K562 (cell line): ENCODE data around the gene AQR. TPM values are rescaled to one million over a fixed set of nuclear protein-coding genes. Genes with fewer than 3 reads are reported as not detected.
A peak's percentile ranks its signal among the peaks of the same experiment; 100 is the strongest.

Source experiments
- CEBPB ChIP-seq: fragments of 450-650 bp; IDR thresholded peaks from 2 replicates; pipeline ENCODE4 v1.6.1; 2016; ENCODE audit warnings: missing genetic modification characterization, missing compliant biosample characterization
- FIP1L1 ChIP-seq: fragments of 200-400 bp; formaldehyde crosslinking; IDR thresholded peaks from 2 replicates; pipeline ENCODE4 v1.6.1; 2018; ENCODE audit warnings: mild to moderate bottlenecking, low read depth, low read length; ENCODE audit not compliant: poor library complexity, severe bottlenecking
- FOXK1 ChIP-seq: sonication (generic); formaldehyde crosslinking; IDR thresholded peaks from 2 replicates; pipeline ENCODE4 v1.8.0; 2022; ENCODE audit warnings: missing genetic modification reagents, mild to moderate bottlenecking, borderline replicate concordance
- LARP7 ChIP-seq: fragments of 450-650 bp; IDR thresholded peaks from 2 replicates; pipeline ENCODE4 v1.6.1; 2016
- NEUROD1 ChIP-seq: fragments of 150-350 bp; IDR thresholded peaks from 2 replicates; pipeline ENCODE4 v1.6.1; 2014; ENCODE audit warnings: borderline replicate concordance, low read length, low read depth; ENCODE audit not compliant: partially characterized antibody
- TBP ChIP-seq: optimal IDR thresholded peaks from 2 replicates; pipeline ENCODE3; 2011; ENCODE audit warnings: low read depth, low read length, improper control_type of control experiment
- TEAD2 ChIP-seq: fragments of 450-650 bp; IDR thresholded peaks from 2 replicates; pipeline ENCODE4 v1.6.1; 2016; ENCODE audit warnings: missing genetic modification characterization, control low read depth, missing compliant biosample characterization
- THRAP3 ChIP-seq: fragments of 450-650 bp; IDR thresholded peaks from 2 replicates; pipeline ENCODE4 v1.6.1; 2016; ENCODE audit warnings: mild to moderate bottlenecking, inconsistent platforms, borderline replicate concordance
- ZNF23 ChIP-seq: fragments of 250-450 bp; sonication (Bioruptor Pico); IDR thresholded peaks from 2 replicates; pipeline ENCODE4 v1.4.0; 2020; ENCODE audit warnings: mild to moderate bottlenecking
- ZNF696 ChIP-seq: fragments of 250-450 bp; sonication (Bioruptor Pico); conservative IDR thresholded peaks from 2 replicates; pipeline ENCODE4 v1.4.0; 2020; ENCODE audit warnings: mild to moderate bottlenecking, moderate library complexity
- polyA plus RNA-seq, 8 experiments: library from polyadenylated mRNA; depleted of rRNA in 4 of 8; stranded (reverse) in 5 of 8; unstranded in 3 of 8; fragments of >200 nt; fragmentation: Nextera tagmentation in 2 of 8; fragmentation: Illumina TruSeq in 1 of 8; extraction: Ambion mirVana in 2 of 8; extraction: Trizol in 1 of 8; gene quantifications; 2 replicates each; pipeline versions ENCODE4 v1.2.1 to v1.2.3, GENCODE V29; 2011 to 2014; ENCODE audit warnings: inconsistent platforms in 1 of 8, missing spikeins in 1 of 8
- total RNA-seq, 7 experiments: library from RNA; depleted of rRNA in 6 of 7; stranded (reverse); fragments of >200 nt in 6 of 7; fragmentation: Illumina TruSeq in 2 of 7; extraction: Trizol in 2 of 7; gene quantifications; 2 replicates each; pipeline versions ENCODE4 v1.2.1 to v1.2.3, GENCODE V29; 2011 to 2021; ENCODE audit warnings: low replicate concordance in 1 of 7
- TF ChIP-seq, protein P1 (sequence below), 2 experiments: fragments of 450-650 bp; formaldehyde crosslinking in 1 of 2; IDR thresholded peaks; 2 replicates each; pipeline versions ENCODE4 v1.4.0 to v1.6.1; 2014 to 2020; ENCODE audit warnings: mild to moderate bottlenecking in 2 of 2, borderline replicate concordance in 1 of 2, low read depth in 1 of 2
- TF ChIP-seq, protein P2 (sequence below): sonication (generic); formaldehyde crosslinking; IDR thresholded peaks from 2 replicates; pipeline ENCODE4 v1.8.0; 2022; ENCODE audit warnings: missing genetic modification reagents, mild to moderate bottlenecking, borderline replicate concordance

Gene AQR
- total and polyA plus RNA-seq, 9 of the 15 experiments (the other 6 are each of a cell fraction or from before 2014, with no cell fraction given): 22.0 to 62.9 (median 39.3) TPM

DNA sequence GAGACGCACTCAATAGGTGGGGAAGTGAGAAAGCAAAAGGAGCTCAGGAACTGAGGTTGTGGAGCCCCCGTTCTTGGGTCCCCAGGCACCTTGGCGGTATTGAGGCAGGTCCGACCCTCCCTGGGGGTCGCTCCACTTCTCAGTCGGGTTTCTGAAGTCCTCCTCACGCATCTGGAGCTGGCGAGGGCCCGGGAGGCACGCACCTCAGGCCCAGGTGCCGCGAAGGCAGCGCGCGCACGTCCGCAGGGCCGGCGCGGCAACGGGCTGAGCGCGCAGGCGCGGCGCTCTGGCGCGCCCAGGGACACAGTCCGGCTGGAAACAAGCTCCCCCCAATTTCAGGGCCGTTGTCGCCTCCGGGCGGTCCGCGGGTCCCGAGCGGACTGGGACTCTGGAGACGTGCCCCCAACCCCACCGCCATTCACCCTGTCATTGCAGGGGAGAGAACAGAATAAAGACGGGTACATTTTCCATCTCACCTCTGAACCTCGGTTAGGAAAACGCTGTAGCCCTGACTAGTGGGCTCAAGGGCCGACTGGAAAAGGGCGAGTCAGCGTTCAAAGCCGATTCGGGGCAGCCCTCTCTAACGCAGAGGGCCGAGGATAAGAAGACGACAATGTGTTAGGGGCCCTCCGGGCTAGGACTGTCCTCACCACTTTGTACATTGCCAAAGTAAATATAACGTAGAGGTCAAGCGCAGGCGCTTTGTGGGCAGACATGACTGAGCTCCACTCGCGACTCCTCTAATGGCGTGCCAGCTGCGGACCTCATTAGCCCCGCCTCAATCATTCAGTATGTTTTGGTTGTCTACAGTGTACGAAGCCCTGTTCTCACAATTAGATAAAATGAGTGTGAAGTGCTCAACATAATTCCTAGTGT is 18.7 kb upstream of the AQR start, which contains the start of gene ZNF770 (continued):
- TF ChIP-seq, protein P1, sequence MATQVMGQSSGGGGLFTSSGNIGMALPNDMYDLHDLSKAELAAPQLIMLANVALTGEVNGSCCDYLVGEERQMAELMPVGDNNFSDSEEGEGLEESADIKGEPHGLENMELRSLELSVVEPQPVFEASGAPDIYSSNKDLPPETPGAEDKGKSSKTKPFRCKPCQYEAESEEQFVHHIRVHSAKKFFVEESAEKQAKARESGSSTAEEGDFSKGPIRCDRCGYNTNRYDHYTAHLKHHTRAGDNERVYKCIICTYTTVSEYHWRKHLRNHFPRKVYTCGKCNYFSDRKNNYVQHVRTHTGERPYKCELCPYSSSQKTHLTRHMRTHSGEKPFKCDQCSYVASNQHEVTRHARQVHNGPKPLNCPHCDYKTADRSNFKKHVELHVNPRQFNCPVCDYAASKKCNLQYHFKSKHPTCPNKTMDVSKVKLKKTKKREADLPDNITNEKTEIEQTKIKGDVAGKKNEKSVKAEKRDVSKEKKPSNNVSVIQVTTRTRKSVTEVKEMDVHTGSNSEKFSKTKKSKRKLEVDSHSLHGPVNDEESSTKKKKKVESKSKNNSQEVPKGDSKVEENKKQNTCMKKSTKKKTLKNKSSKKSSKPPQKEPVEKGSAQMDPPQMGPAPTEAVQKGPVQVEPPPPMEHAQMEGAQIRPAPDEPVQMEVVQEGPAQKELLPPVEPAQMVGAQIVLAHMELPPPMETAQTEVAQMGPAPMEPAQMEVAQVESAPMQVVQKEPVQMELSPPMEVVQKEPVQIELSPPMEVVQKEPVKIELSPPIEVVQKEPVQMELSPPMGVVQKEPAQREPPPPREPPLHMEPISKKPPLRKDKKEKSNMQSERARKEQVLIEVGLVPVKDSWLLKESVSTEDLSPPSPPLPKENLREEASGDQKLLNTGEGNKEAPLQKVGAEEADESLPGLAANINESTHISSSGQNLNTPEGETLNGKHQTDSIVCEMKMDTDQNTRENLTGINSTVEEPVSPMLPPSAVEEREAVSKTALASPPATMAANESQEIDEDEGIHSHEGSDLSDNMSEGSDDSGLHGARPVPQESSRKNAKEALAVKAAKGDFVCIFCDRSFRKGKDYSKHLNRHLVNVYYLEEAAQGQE (IDR thresholded peaks at IDR 0.05; ENCODE audit: borderline replicate concordance): no peak
- TF ChIP-seq, protein P1 (CRISPR knock-in tag; IDR thresholded peaks at IDR 0.05; ENCODE audit: low read depth): peak; percentile 50; the same call in 1 of the 2 replicates
- TF ChIP-seq TBP: peak; percentile 95
- TF ChIP-seq LARP7: no peak
- no peak for TF ChIP-seq TEAD2 (tag)
- peak; percentile 89; the same call in 1 of the 2 replicates for TF ChIP-seq FOXK1 (CRISPR knock-in tag)
- TF ChIP-seq ZNF23 (CRISPR knock-in tag): no peak
- peak; percentile 27; the same call in 1 of the 2 replicates for TF ChIP-seq THRAP3
- peak; percentile 79 for TF ChIP-seq NEUROD1
- TF ChIP-seq FIP1L1: peak; percentile 91
- no peak for TF ChIP-seq ZNF696 (CRISPR knock-in tag)
- TF ChIP-seq, protein P2, sequence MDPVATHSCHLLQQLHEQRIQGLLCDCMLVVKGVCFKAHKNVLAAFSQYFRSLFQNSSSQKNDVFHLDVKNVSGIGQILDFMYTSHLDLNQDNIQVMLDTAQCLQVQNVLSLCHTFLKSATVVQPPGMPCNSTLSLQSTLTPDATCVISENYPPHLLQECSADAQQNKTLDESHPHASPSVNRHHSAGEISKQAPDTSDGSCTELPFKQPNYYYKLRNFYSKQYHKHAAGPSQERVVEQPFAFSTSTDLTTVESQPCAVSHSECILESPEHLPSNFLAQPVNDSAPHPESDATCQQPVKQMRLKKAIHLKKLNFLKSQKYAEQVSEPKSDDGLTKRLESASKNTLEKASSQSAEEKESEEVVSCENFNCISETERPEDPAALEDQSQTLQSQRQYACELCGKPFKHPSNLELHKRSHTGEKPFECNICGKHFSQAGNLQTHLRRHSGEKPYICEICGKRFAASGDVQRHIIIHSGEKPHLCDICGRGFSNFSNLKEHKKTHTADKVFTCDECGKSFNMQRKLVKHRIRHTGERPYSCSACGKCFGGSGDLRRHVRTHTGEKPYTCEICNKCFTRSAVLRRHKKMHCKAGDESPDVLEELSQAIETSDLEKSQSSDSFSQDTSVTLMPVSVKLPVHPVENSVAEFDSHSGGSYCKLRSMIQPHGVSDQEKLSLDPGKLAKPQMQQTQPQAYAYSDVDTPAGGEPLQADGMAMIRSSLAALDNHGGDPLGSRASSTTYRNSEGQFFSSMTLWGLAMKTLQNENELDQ (CRISPR knock-in tag): no peak
- TF ChIP-seq CEBPB (tag): no peak
